PC-3 (cell line): Measurements from ENCODE around the gene NUP93.

Experiments
- EZH2phosphoT487 ChIP-seq: fragments of 300-600 bp; sonication (generic); IDR thresholded peaks from 2 replicates; pipeline ENCODE4 v1.6.1; 2018; ENCODE audit warnings: mild to moderate bottlenecking, antibody characterized with exemption, low read length, borderline replicate concordance
- TF ChIP-seq, protein P1 (sequence below): fragments of 300-600 bp; sonication (generic); conservative IDR thresholded peaks from 2 replicates; pipeline ENCODE4 v1.5.1; 2017; ENCODE audit warnings: antibody characterized with exemption, low read depth, mild to moderate bottlenecking, low read length

DNA sequence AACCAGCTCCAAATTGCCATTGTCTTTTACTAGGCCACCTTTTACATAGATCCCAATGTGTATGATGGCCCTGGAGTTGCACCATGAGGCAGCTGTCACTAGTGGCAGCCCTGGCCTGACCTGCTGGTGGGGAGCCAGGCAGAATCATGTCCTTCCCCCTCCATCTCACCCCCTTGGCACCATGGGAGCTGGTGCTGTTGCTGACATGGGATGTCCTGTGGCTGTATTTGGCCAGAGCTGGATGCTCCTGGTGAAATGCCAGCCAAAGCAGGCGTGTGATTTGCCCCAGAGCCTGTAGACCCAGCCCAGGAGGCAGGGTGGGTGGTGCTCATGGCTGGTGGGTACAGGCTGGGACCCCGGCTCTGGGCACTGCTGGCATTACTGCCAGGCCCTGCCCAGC lies 153.7 kb downstream of the NUP93 start:
- TF ChIP-seq, protein P1, sequence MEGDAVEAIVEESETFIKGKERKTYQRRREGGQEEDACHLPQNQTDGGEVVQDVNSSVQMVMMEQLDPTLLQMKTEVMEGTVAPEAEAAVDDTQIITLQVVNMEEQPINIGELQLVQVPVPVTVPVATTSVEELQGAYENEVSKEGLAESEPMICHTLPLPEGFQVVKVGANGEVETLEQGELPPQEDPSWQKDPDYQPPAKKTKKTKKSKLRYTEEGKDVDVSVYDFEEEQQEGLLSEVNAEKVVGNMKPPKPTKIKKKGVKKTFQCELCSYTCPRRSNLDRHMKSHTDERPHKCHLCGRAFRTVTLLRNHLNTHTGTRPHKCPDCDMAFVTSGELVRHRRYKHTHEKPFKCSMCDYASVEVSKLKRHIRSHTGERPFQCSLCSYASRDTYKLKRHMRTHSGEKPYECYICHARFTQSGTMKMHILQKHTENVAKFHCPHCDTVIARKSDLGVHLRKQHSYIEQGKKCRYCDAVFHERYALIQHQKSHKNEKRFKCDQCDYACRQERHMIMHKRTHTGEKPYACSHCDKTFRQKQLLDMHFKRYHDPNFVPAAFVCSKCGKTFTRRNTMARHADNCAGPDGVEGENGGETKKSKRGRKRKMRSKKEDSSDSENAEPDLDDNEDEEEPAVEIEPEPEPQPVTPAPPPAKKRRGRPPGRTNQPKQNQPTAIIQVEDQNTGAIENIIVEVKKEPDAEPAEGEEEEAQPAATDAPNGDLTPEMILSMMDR = no peak
- no peak for TF ChIP-seq EZH2phosphoT487
